Measurements from ENCODE around the gene AIG1.

Gene AIG1

GRCh38 chr6:143227675-143228074 lies 167.0 kb downstream of the AIG1 start:
- Histone ChIP-seq H3K4me1 (no peaks in the 10 kb centered on the region), H3K36me3 (no peaks in the 10 kb centered on the region), H3K27me3 (no peaks in the 10 kb centered on the region), H3K4me3 (ENCODE audit: low read depth, low read length) (no peak overlapping the region), H3K9me3 (no peaks in the 10 kb centered on the region)
- TF ChIP-seq CTCF (IDR thresholded peaks at IDR 0.05; ENCODE audit: low read depth, low read length), result no peak
- DNase-seq, result no peak

- H3K27me3 ChIP-seq, result no peaks in the 10 kb centered on the region
- H3K4me3 ChIP-seq (ENCODE audit: low read depth, low read length), result no peak overlapping the region
- DNase-seq, result no peak
- no peak for TF ChIP-seq CTCF (IDR thresholded peaks at IDR 0.05; ENCODE audit: low read depth, low read length)
- H3K9me3 ChIP-seq, result no peaks in the 10 kb centered on the region
- no peaks in the 10 kb centered on the region for H3K36me3 ChIP-seq
- no peaks in the 10 kb centered on the region for H3K4me1 ChIP-seq
Measured at GRCh38 chr6:143229400-143229799, 168.7 kb downstream of the AIG1 start.

- Histone ChIP-seq H3K4me3 (ENCODE audit: low read depth, low read length) (no peak overlapping the region), H3K27me3 (no peaks in the 10 kb centered on the region), H3K9me3 (no peaks in the 10 kb centered on the region), H3K36me3 (no peaks in the 10 kb centered on the region), H3K4me1 (no peaks in the 10 kb centered on the region)
- TF ChIP-seq CTCF (IDR thresholded peaks at IDR 0.05; ENCODE audit: low read depth, low read length), result peak; percentile 50
- peak; percentile 58 for DNase-seq
Measured at GRCh38 chr6:143232849-143233248, 172.2 kb downstream of the AIG1 start.

- DNase-seq, result no peak
- no peak overlapping the region for H3K4me3 ChIP-seq (ENCODE audit: low read depth, low read length)
- TF ChIP-seq CTCF (IDR thresholded peaks at IDR 0.05; ENCODE audit: low read depth, low read length), result no peak
- no peaks in the 10 kb centered on the region for H3K36me3 ChIP-seq
- no peaks in the 10 kb centered on the region for H3K27me3 ChIP-seq
- H3K9me3 ChIP-seq, result no peaks in the 10 kb centered on the region
- H3K4me1 ChIP-seq, result no peaks in the 10 kb centered on the region
Measured at GRCh38 chr6:143233554-143234285, 173.0 kb downstream of the AIG1 start.

- no peaks in the 10 kb centered on the region for H3K36me3 ChIP-seq
- no peaks in the 10 kb centered on the region for H3K4me1 ChIP-seq
- no peaks in the 10 kb centered on the region for H3K27me3 ChIP-seq
- no peak for DNase-seq
- H3K9me3 ChIP-seq, result no peaks in the 10 kb centered on the region
- TF ChIP-seq CTCF (IDR thresholded peaks at IDR 0.05; ENCODE audit: low read depth, low read length), result no peak
- no peak overlapping the region for H3K4me3 ChIP-seq (ENCODE audit: low read depth, low read length)
Measured at GRCh38 chr6:143234734-143235133, 174.0 kb downstream of the AIG1 start.

GRCh38 chr6:143236151-143236798 lies 175.6 kb downstream of the AIG1 start:
- no peak for TF ChIP-seq CTCF (IDR thresholded peaks at IDR 0.05; ENCODE audit: low read depth, low read length)
- Histone ChIP-seq H3K4me3 (ENCODE audit: low read depth, low read length) (no peak overlapping the region), H3K27me3 (no peaks in the 10 kb centered on the region), H3K36me3 (no peaks in the 10 kb centered on the region), H3K4me1 (no peaks in the 10 kb centered on the region), H3K9me3 (no peaks in the 10 kb centered on the region)
- DNase-seq, result peak; percentile 17

Measured in BE2C (cell line).